Retinal pigment epithelial cell (primary cell): ENCODE measurements around the gene PRKAG3.

ENCODE experiments used
- DNase-seq: peaks from one replicate; pipeline ENCODE4 v3.0.0-alpha.2; 2010; ENCODE audit warnings: low read depth
- H3K4me3 ChIP-seq: 2 replicates; pipeline ENCODE4 v1.5.1; 2011; ENCODE audit warnings: mild to moderate bottlenecking, low read length, control low read depth, moderate library complexity
- TF ChIP-seq, protein P1 (sequence below): conservative IDR thresholded peaks from 2 replicates; pipeline ENCODE4 v1.5.1; 2011; ENCODE audit warnings: low read depth, low read length, control low read depth, inconsistent platforms

PRKAG3 gene

DNA sequence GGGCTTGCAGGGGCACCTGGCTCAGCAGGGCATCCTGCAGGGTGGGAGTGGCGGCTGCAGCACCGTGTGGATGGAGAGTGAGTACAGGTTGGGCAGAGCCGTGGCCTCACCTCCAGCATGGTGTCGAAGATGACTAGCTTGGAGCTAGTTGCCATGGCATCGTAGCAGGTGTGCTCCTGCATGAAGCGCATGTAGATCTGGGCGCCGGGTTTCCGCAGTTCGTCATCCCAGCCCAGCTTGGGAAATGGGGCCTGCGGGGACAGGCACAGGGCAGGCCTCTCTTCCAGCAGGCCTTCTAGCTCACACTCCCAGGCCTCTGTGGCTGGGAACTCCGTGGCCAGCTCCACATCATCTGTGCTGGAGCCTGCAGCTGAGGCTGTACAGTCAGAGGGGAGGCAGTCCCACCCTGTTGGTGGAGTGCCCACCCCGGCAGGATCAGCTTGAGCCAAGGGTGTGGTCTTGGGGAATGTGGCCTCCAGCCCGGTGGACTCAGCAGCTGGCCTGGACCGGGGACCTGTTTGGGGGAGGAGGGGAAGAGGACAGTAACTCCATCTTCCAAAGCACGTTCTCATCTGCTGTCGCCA lies 1.6 kb downstream of the PRKAG3 start:
- no peak overlapping the region for H3K4me3 ChIP-seq
- DNase-seq = no peak
- TF ChIP-seq, protein P1, sequence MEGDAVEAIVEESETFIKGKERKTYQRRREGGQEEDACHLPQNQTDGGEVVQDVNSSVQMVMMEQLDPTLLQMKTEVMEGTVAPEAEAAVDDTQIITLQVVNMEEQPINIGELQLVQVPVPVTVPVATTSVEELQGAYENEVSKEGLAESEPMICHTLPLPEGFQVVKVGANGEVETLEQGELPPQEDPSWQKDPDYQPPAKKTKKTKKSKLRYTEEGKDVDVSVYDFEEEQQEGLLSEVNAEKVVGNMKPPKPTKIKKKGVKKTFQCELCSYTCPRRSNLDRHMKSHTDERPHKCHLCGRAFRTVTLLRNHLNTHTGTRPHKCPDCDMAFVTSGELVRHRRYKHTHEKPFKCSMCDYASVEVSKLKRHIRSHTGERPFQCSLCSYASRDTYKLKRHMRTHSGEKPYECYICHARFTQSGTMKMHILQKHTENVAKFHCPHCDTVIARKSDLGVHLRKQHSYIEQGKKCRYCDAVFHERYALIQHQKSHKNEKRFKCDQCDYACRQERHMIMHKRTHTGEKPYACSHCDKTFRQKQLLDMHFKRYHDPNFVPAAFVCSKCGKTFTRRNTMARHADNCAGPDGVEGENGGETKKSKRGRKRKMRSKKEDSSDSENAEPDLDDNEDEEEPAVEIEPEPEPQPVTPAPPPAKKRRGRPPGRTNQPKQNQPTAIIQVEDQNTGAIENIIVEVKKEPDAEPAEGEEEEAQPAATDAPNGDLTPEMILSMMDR = no peak

DNA sequence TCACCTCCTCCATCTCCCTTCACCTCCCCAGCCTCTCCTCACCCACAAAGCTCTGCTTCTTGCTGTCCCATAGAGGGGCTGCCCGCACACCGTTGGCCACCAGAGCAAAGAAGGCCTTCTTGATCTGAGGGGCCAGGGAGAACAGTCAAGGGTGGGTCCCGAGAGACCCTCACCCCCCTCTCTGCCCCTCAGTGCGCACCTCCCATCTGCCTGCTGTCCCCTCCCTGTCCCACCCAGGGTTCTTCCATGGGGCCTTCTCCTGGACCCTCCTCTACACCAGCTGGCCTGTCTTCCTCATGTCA lies 3.2 kb downstream of the PRKAG3 start:
- no peak overlapping the region for H3K4me3 ChIP-seq
- TF ChIP-seq, protein P1 = no peak
- no peak for DNase-seq

DNA sequence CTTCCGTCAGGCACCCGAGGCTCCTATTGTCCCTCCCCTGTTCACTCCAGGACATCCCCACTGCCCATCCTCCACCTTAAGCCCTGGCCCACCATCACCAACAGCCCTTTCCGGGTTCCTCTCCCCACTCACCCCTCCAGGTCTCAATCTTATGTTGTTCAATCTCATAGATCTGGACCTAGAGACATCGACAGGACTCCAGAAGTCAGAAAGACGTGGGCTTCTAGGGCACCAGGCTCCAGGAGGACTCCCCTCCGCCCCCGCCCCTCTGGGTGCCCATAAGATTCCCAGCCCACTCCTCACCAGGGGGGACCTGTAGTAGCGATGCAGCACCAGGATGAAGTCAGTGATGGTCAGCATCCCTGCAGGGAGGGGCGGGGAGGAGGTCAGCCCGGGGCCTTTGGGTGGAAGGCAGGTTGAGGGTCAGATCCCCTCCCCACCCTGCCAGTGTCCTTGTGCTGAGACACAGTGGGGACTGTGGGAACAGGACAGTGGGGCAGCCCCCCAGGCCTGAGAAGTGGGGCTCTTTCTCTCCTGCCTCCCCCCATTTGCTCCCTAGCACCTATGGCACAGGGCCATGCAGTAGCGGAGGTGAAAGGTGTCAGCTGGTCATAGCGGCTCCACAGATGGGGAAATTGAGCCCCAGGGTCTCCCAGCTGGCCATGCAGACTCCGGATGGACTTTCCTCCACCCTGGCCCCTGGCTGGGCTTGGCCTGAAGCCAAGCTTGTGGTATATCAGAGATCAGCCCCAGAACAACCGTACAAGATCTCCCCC lies 3.7 kb downstream of the PRKAG3 start:
- H3K4me3 ChIP-seq = no peak overlapping the region
- no peak for DNase-seq
- TF ChIP-seq, protein P1 = no peak

DNA sequence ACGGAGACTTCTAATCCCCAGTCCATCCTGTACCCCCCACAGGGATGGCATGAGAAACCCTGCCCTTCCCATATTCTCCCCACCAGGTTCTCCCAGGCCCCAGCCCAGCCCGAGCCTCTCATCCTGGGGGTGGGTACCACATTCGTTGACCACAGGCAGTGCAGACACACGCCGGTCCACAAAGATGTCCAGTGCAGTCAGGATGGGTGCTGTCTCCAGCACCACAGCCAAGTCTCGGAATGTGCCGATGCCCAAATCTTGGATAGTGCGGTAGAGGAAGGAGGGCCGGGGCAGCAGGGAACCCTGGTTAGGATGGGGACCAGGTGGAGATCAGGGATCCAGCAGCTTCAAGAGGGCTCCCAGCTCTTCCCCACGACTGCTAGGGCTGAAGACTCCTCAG lies 4.8 kb downstream of the PRKAG3 start:
- DNase-seq = no peak
- no peak overlapping the region for H3K4me3 ChIP-seq
- TF ChIP-seq, protein P1 = no peak

GRCh38 chr2:218824004-218824403 lies 7.6 kb downstream of the PRKAG3 start:
- TF ChIP-seq, protein P1 = no peak
- no peak for DNase-seq
- H3K4me3 ChIP-seq = no peak overlapping the region

DNA sequence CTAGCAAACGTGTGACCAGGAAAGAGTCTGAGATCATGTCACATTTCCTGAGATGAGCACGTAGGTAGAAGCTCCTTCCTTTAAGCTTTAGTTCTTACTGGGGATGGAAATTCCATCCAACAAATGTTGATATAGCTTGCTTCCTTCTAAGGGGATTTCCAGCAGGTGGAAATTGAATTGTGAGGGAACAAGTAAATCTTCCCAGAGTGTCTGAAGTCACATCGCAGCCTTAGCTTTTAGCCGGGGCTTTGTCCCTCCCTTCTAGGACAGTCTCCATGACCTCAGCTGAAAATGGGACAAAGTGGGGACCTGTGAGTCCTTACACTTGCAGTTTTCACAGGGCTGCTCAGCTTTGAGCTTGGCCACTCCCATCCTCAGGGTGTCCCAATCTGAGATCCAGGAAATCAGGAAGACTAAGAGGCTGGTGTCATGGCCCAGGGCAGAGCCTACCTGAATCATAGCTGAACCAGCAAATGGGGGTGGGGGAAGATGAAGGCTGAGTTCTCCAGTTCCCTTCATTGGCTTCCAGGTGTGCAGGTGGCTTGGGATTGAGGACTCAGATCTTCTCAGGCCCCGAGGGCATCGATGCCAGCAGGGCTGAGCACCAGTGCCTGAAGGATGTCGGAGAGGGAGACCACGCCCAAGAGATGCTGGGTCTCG lies 8.3 kb downstream of the PRKAG3 start:
- TF ChIP-seq, protein P1 = no peak
- H3K4me3 ChIP-seq = no peak overlapping the region
- no peak for DNase-seq

DNA sequence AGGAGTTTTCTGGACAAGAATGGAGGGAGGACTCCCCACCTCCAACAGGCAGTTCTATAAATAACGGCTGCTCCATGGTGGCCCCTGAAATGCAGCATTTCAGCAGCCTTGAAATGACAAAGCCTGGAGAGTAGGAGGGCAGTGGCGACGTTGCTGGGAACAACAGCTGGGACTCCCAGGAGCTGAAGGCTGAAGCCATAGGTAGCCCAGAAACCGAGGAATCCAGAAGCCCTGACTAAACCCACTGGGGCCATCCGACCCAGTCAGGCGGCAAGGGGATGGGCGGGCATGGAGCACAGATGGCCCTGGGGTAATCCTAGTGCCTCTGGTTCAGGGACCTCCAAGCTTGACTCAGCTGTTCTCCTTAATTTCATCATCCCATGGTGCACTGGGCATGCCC lies 9.0 kb downstream of the PRKAG3 start:
- no peak for DNase-seq
- H3K4me3 ChIP-seq = no peak overlapping the region
- TF ChIP-seq, protein P1 = no peak
